Gastrocnemius medialis (tissue), 4 donors: ENCODE data around the gene SHKBP1.

Experiments used
- CTCF ChIP-seq, 5 experiments: fragments of 450-650 bp in 3 of 5; fragments of 200-600 bp in 2 of 5; sonication (generic) in 2 of 5; IDR thresholded peaks in 4 of 5; conservative IDR thresholded peaks in 1 of 5; 1 replicate in 4 of 5; 2 replicates in 1 of 5; pipeline ENCODE4 v1.5.1; 2016 to 2019; ENCODE audit warnings: antibody characterized with exemption in 5 of 5, mild to moderate bottlenecking in 3 of 5, moderate library complexity in 3 of 5
- POLR2A ChIP-seq, 2 donors: fragments of 450-650 bp; IDR thresholded peaks; one replicate each; pipeline ENCODE4 v1.6.1; 2017; ENCODE audit warnings: antibody characterized with exemption in 2 of 2, mild to moderate bottlenecking in 2 of 2, moderate library complexity in 2 of 2

GRCh38 chr19:40614622-40615411, 38.1 kb downstream of the SHKBP1 start:
- TF ChIP-seq POLR2A (IDR thresholded peaks at IDR 0.05) (no peak), CTCF (IDR thresholded peaks at IDR 0.05 in 4 of 5, conservative IDR thresholded peaks at IDR 0.05 in 1 of 5) (no peak)
